Loucy (cell line): ENCODE results near the gene ATP1A3.

Experiments used
- H2AFZ ChIP-seq: fragments of 200-600 bp; sonication (generic); 2 replicates; pipeline ENCODE4 v1.6.0; 2016; ENCODE audit warnings: antibody characterized with exemption, mild to moderate bottlenecking, low read length, moderate library complexity
- H3F3A ChIP-seq: fragments of 200-600 bp; 2 replicates; pipeline ENCODE4 v1.6.0; 2016; ENCODE audit warnings: antibody characterized with exemption, low read depth, mild to moderate bottlenecking
- H3K27me3 ChIP-seq: fragments of 200-600 bp; sonication (generic); 2 replicates; pipeline ENCODE4 v1.6.1; 2014; ENCODE audit warnings: low read length, mild to moderate bottlenecking; ENCODE audit not compliant: insufficient read depth, poor library complexity, severe bottlenecking
- H3K36me3 ChIP-seq: fragments of 200-600 bp; sonication (generic); 2 replicates; pipeline ENCODE4 v1.6.1; 2016; ENCODE audit warnings: low read length; ENCODE audit not compliant: insufficient read depth
- H3K4me1 ChIP-seq: fragments of 200-600 bp; sonication (generic); 2 replicates; pipeline ENCODE4 v1.5.1; 2014; ENCODE audit warnings: low read length, mild to moderate bottlenecking; ENCODE audit not compliant: insufficient read depth, poor library complexity, severe bottlenecking
- H3K4me2 ChIP-seq: fragments of 200-600 bp; sonication (generic); 2 replicates; pipeline ENCODE4 v1.6.0; 2014; ENCODE audit warnings: antibody characterized with exemption, low read length, low read depth, mild to moderate bottlenecking; ENCODE audit not compliant: poor library complexity, severe bottlenecking
- H3K4me3 ChIP-seq: fragments of 200-600 bp; sonication (generic); 2 replicates; pipeline ENCODE4 v1.5.1; 2014; ENCODE audit warnings: low read length, mild to moderate bottlenecking, mixed read lengths; ENCODE audit not compliant: poor library complexity, severe bottlenecking
- H3K79me2 ChIP-seq: fragments of 200-600 bp; sonication (generic); 2 replicates; pipeline ENCODE4 v1.6.1; 2014; ENCODE audit warnings: low read length; ENCODE audit not compliant: insufficient read depth
- H3K9ac ChIP-seq: fragments of 200-600 bp; sonication (generic); 2 replicates; pipeline ENCODE4 v1.6.0; 2014; ENCODE audit warnings: mild to moderate bottlenecking, low read depth, low read length, moderate library complexity; ENCODE audit not compliant: poor library complexity, severe bottlenecking
- H3K9me2 ChIP-seq: fragments of 200-600 bp; sonication (generic); replicated peaks from 2 replicates; pipeline ENCODE4 v1.6.1; 2016; ENCODE audit warnings: low read depth, low read length, mixed read lengths
- H3K9me3 ChIP-seq: fragments of 200-600 bp; sonication (generic); 2 replicates; pipeline ENCODE4 v1.6.1; 2014; ENCODE audit warnings: mild to moderate bottlenecking, antibody characterized with exemption, low read length, low read depth; ENCODE audit not compliant: insufficient read depth
- H4K20me1 ChIP-seq: fragments of 200-600 bp; sonication (generic); 2 replicates; pipeline ENCODE4 v1.6.0; 2014; ENCODE audit warnings: antibody characterized with exemption, low read length, mild to moderate bottlenecking; ENCODE audit not compliant: insufficient read depth, poor library complexity, severe bottlenecking
- CTCF ChIP-seq: fragments of 200-600 bp; sonication (generic); conservative IDR thresholded peaks from 2 replicates; pipeline ENCODE4 v1.5.1; 2014; ENCODE audit warnings: mild to moderate bottlenecking, antibody characterized with exemption, low read length
- EZH2phosphoT487 ChIP-seq: fragments of 200-600 bp; IDR thresholded peaks from 2 replicates; pipeline ENCODE4 v1.6.1; 2018; ENCODE audit warnings: antibody characterized with exemption, mild to moderate bottlenecking, moderate library complexity, borderline replicate concordance

The ATP1A3 gene

DNA sequence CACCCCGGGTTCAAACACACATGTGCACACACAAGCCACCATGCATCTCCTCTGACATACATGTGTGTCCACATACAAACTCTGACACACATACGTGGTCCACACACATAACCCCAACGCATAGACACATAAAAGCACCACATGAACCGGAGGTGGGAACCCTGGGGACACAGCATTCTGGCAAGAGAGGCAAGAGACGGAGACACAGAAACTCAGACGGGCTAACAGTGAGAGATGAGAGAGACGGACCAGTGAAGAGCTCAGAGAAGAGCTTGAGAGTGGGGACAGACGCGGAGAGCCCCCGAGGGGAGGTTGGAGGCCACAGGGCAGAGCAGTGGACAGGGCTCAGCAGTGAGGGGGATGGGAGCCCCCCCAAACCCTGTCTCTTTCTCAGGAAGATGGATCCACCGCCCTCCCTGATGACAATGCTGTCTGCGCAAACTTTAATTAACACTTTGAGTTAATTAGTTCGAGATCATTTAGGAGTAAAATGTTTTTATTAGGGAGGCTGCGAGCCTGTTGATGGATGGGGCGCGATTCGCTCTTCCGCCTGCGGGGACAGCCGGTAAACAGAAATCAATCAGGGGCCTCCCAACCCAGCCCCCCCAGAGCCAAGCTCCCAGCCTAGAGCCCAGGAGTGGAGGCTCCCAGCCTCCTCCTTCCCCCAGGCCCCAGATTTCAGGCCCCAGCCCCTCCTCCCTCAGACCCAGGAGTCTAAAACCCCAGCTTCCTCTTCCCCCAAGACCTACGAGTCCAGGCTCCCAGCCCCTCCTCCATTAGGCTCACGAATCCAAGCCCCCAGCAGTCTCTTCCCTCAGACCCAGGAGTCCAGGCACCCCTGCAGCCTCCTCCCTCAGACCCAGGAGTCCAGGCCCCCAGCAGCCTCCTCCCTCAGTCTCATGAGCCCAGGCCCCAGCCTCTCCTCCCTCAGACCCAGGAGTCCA, 56.2 kb downstream of the ATP1A3 start:
- no peaks in the 10 kb centered on the region for H3K79me2 ChIP-seq
- TF ChIP-seq EZH2phosphoT487, result no peak
- peak; percentile 28 for TF ChIP-seq CTCF
- H3K27me3 ChIP-seq, result no peaks in the 10 kb centered on the region
- H3K9me2 ChIP-seq, result no peaks in the 10 kb centered on the region
- H3K4me3 ChIP-seq, result no peak overlapping the region
- H3K9me3 ChIP-seq, result no peaks in the 10 kb centered on the region
- H3K4me2 ChIP-seq, result no peak overlapping the region
- no peaks in the 10 kb centered on the region for H4K20me1 ChIP-seq
- no peak overlapping the region for H2AFZ ChIP-seq
- no peaks in the 10 kb centered on the region for H3K36me3 ChIP-seq
- H3F3A ChIP-seq, result 0 out of 2 replicates have a peak, but pooled peaks cover 3% of the 10 kb centered on the region
- no peak overlapping the region for H3K9ac ChIP-seq
- H3K4me1 ChIP-seq, result peaks cover 17% of the 10 kb centered on the region

DNA sequence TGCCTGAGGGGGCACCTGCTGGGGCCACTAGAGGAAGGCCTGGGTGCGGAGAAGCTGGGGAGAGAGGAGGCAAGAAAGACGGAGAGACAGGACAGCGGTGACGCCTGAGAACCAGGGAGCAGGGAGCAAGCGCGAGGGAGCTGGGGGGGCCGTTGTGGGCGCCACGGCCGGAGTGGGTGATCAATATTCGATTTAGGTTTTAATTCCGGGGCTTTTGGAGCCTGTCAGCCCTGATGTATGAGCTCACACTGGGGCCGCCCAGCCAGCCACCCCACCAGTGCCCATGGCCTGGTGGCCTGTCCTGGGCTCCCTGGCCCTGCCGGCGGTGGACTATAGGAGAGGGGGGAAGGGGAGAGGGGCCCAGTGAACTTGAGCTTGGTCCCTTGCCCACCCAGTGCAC, 57.1 kb downstream of the ATP1A3 start:
- no peaks in the 10 kb centered on the region for H3K9me2 ChIP-seq
- 0 out of 2 replicates have a peak, but pooled peaks cover 3% of the 10 kb centered on the region for H3F3A ChIP-seq
- no peak overlapping the region for H3K4me3 ChIP-seq
- no peak overlapping the region for H2AFZ ChIP-seq
- no peak overlapping the region for H3K4me2 ChIP-seq
- TF ChIP-seq EZH2phosphoT487 (no peak), CTCF (no peak)
- no peak overlapping the region for H3K9ac ChIP-seq
- peaks cover 17% of the 10 kb centered on the region for H3K4me1 ChIP-seq
- H3K27me3 ChIP-seq, result no peaks in the 10 kb centered on the region
- H3K36me3 ChIP-seq, result no peaks in the 10 kb centered on the region
- H3K9me3 ChIP-seq, result no peaks in the 10 kb centered on the region
- no peaks in the 10 kb centered on the region for H3K79me2 ChIP-seq
- no peaks in the 10 kb centered on the region for H4K20me1 ChIP-seq

DNA sequence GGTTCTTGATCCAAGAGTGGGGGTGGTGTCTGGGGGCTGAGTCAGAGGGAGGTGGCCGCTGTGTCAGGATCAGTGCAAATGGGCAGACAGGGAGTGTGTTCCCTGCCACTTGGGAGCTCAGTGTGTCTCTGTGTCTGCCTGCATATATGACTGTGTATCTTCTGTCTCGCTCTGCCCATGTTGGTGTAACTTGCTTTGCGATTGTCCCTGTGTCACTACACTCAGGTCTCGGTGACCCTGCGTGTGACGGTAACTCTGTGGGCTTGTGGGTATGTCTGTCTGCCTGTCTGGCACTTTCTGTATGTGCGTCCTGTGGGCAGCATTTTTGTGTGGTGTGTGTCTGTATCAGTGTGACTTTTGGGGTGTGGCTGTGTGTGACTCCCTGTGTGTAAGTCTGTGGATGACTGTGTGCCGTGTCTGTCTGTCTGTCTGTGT, 57.6 kb downstream of the ATP1A3 start:
- H3K4me3 ChIP-seq, result no peak overlapping the region
- H3K79me2 ChIP-seq, result no peaks in the 10 kb centered on the region
- no peak overlapping the region for H2AFZ ChIP-seq
- no peaks in the 10 kb centered on the region for H3K9me3 ChIP-seq
- H3K9ac ChIP-seq, result no peak overlapping the region
- no peaks in the 10 kb centered on the region for H3K27me3 ChIP-seq
- peaks cover 17% of the 10 kb centered on the region for H3K4me1 ChIP-seq
- no peak for TF ChIP-seq CTCF
- no peak for TF ChIP-seq EZH2phosphoT487
- no peaks in the 10 kb centered on the region for H4K20me1 ChIP-seq
- no peaks in the 10 kb centered on the region for H3K9me2 ChIP-seq
- no peak overlapping the region for H3K4me2 ChIP-seq
- H3K36me3 ChIP-seq, result no peaks in the 10 kb centered on the region
- H3F3A ChIP-seq, result 0 out of 2 replicates have a peak, but pooled peaks cover 3% of the 10 kb centered on the region
